Measurements from ENCODE around the gene NEU4.
A peak's percentile ranks its signal among the peaks of the same experiment; 100 is the strongest.
"Not testable (repeated sequence)": the region's sequence is repeated elsewhere in the genome, so short reads cannot be mapped to it uniquely, and the experiment has no call there.

The NEU4 gene

GRCh38 chr2:241808721-241809382, at the start of gene NEU4:
Gene NEU4 (plus strand): TSS chr2:241809193. CDS start chr2:241814485, 5,292 bp downstream.
- no peak for DNase-seq (ENCODE audit: low read depth)

GRCh38 chr2:241759893-241760292, 49.1 kb upstream of the NEU4 start:
- DNase-seq (ENCODE audit: low read depth) = not testable (repeated sequence)

GRCh38 chr2:241760301-241760771, 48.7 kb upstream of the NEU4 start:
- DNase-seq (ENCODE audit: low read depth) = no peak

GRCh38 chr2:241762321-241762932, 46.6 kb upstream of the NEU4 start:
- DNase-seq (ENCODE audit: low read depth) = no peak

GRCh38 chr2:241762933-241763369, 46.0 kb upstream of the NEU4 start:
- DNase-seq (ENCODE audit: low read depth) = peak; percentile 51

- no peak for DNase-seq (ENCODE audit: low read depth)
Observed at GRCh38 chr2:241763551-241764274, 45.3 kb upstream of the NEU4 start.

GRCh38 chr2:241764275-241765241, 44.4 kb upstream of the NEU4 start:
- DNase-seq (ENCODE audit: low read depth) = no peak

- DNase-seq (ENCODE audit: low read depth) = no peak
Observed at GRCh38 chr2:241767464-241768250, 41.3 kb upstream of the NEU4 start.

- no peak for DNase-seq (ENCODE audit: low read depth)
Observed at GRCh38 chr2:241768251-241768711, 40.7 kb upstream of the NEU4 start.

- DNase-seq (ENCODE audit: low read depth) = no peak
Observed at GRCh38 chr2:241768850-241769249, 40.1 kb upstream of the NEU4 start.

GRCh38 chr2:241769819-241770184, 39.2 kb upstream of the NEU4 start:
- no peak for DNase-seq (ENCODE audit: low read depth)

- no peak for DNase-seq (ENCODE audit: low read depth)
Observed at GRCh38 chr2:241770185-241770935, 38.6 kb upstream of the NEU4 start.

- no peak for DNase-seq (ENCODE audit: low read depth)
Observed at GRCh38 chr2:241770936-241771285, 38.1 kb upstream of the NEU4 start.

GRCh38 chr2:241771286-241772062, 37.5 kb upstream of the NEU4 start:
- no peak for DNase-seq (ENCODE audit: low read depth)

GRCh38 chr2:241772063-241772499, 36.9 kb upstream of the NEU4 start:
- DNase-seq (ENCODE audit: low read depth) = no peak

- no peak for DNase-seq (ENCODE audit: low read depth)
Observed at GRCh38 chr2:241773511-241774418, 35.2 kb upstream of the NEU4 start.

GRCh38 chr2:241774419-241775222, 34.4 kb upstream of the NEU4 start:
- no peak for DNase-seq (ENCODE audit: low read depth)

All from activated T-helper 1 cell treated with Interleukin-2 at 50 U/mL for 16 hours (primary cell).